ENCODE data around the gene SNX24. TPM values are rescaled to one million over a fixed set of nuclear protein-coding genes. Genes with fewer than 3 reads are reported as not detected.

SNX24 gene
- total and polyA plus RNA-seq, 3 donors from 2014 or later: 13.1 to 25.8 (median 23.1) TPM

DNA sequence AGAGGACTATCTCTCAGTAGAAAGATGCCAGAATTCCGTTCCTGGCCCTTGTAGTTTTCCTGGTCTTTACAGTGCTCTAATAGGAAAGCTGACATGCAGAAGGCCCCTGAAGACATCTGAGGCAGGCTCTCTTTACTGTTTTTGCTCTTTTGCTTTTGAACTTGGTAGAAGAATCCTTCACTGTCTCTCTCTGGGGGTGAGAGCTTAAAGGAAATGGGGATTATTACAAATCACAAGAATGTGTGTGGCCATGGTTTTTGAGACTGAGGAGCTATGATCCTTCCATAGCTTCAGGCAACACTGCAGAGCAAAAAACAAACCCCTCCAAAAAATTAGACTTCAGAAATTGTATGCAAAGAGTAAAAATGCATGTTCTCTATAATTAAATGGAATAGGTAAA, 102.0 kb downstream of the SNX24 start:
- WGBS, 2 donors: 83 to 93% methylated on average over 1 of the region's 1 CpG
- TF ChIP-seq POLR2A (IDR thresholded peaks at IDR 0.05): no peak
- TF ChIP-seq, protein P1, sequence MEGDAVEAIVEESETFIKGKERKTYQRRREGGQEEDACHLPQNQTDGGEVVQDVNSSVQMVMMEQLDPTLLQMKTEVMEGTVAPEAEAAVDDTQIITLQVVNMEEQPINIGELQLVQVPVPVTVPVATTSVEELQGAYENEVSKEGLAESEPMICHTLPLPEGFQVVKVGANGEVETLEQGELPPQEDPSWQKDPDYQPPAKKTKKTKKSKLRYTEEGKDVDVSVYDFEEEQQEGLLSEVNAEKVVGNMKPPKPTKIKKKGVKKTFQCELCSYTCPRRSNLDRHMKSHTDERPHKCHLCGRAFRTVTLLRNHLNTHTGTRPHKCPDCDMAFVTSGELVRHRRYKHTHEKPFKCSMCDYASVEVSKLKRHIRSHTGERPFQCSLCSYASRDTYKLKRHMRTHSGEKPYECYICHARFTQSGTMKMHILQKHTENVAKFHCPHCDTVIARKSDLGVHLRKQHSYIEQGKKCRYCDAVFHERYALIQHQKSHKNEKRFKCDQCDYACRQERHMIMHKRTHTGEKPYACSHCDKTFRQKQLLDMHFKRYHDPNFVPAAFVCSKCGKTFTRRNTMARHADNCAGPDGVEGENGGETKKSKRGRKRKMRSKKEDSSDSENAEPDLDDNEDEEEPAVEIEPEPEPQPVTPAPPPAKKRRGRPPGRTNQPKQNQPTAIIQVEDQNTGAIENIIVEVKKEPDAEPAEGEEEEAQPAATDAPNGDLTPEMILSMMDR (IDR thresholded peaks at IDR 0.05): no peak
- no peaks in the 10 kb centered on the region for H3K36me3 ChIP-seq (ENCODE audit: low read depth, missing control alignments)
- intact Hi-C loops (cut with DNase I; ENCODE audit: low total_unique reads): no loop called here
- H3K4me1 ChIP-seq: no peaks in the 10 kb centered on the region
- no peak for DNase-seq
- H3K27ac ChIP-seq: no peak overlapping the region
- no peak overlapping the region for H3K4me3 ChIP-seq
- no peaks in the 10 kb centered on the region for H3K9me3 ChIP-seq
- H3K27me3 ChIP-seq: no peaks in the 10 kb centered on the region

DNA sequence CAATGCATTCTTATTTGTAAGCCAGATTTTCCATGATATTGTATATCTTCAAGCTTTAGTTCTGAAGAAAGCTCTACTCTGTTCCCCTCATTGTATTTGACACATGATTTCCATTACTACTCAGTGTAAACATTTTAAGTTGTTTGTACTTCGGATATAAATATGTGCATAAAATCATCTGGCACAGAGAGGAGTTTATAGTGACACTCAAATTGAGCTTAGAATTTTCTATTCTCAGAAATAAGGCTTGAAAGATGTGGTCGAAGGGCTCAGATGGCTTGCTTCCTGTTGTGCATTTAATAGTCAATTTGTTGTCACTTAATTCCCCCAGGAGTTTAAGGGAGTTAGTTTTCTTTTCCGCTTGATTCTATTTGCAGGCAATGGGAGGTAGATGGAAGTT, 102.4 kb downstream of the SNX24 start:
- Histone ChIP-seq H3K36me3 (ENCODE audit: low read depth, missing control alignments) (no peaks in the 10 kb centered on the region), H3K27ac (no peak overlapping the region), H3K9me3 (no peaks in the 10 kb centered on the region), H3K4me1 (no peaks in the 10 kb centered on the region), H3K4me3 (no peak overlapping the region), H3K27me3 (no peaks in the 10 kb centered on the region)
- no peak for TF ChIP-seq POLR2A (IDR thresholded peaks at IDR 0.05)
- TF ChIP-seq, protein P1 (IDR thresholded peaks at IDR 0.05): no peak
- intact Hi-C loops (cut with DNase I; ENCODE audit: low total_unique reads): no loop called here
- DNase-seq: no peak
- WGBS, 2 donors: 58 to 68% methylated on average over 3 of the region's 3 CpGs

DNA sequence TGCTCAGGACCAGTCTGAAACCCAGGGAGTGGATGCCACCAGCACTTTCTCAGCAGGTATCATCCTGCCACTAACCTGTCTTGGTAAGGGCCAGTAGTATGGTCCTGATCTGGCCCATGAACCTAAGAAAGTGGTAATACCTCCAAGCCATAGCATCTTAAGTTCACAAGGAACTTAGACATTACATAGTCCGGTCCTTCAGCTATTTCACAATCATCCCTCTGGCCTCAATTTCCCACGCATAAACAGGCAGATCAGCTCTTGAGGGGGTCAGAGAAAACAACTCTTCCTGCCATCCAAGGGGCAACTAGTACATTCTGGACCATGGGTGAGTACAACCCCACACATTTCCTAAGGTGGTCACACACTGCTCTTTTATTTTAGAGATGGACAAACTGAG, 102.9 kb downstream of the SNX24 start:
- intact Hi-C loops (cut with DNase I; ENCODE audit: low total_unique reads): no loop called here
- TF ChIP-seq POLR2A (IDR thresholded peaks at IDR 0.05): no peak
- TF ChIP-seq, protein P1 (IDR thresholded peaks at IDR 0.05): no peak
- Histone ChIP-seq H3K27ac (no peak overlapping the region), H3K27me3 (no peaks in the 10 kb centered on the region), H3K4me3 (no peak overlapping the region), H3K9me3 (no peaks in the 10 kb centered on the region), H3K4me1 (no peaks in the 10 kb centered on the region), H3K36me3 (ENCODE audit: low read depth, missing control alignments) (no peaks in the 10 kb centered on the region)
- DNase-seq: no peak
- 91 to 93% methylated on average over 2 of the region's 2 CpGs for WGBS, 2 donors

DNA sequence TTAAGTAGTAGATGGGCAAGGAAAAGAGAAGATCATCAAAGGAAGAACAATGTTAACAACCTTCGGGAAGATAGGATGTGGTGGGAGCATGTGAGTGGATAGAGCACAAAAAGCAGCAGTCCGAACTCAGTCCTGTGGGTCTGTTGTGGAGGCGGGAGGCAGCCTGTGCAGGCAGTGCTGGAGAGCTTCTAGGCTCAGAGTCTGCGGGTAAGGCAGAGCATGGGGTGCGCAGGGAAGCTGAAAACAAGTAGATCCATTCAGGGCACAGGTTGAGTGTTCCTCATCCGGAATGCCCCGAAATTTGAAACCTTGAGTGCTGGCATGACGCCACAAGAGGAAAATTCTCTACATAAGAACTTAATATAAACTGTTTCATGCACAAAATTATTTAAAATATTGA, 106.2 kb downstream of the SNX24 start:
- Histone ChIP-seq H3K36me3 (ENCODE audit: low read depth, missing control alignments) (no peaks in the 10 kb centered on the region), H3K4me1 (no peaks in the 10 kb centered on the region), H3K4me3 (no peak overlapping the region), H3K27me3 (no peaks in the 10 kb centered on the region), H3K9me3 (no peaks in the 10 kb centered on the region), H3K27ac (no peak overlapping the region)
- TF ChIP-seq, protein P1 (IDR thresholded peaks at IDR 0.05): no peak
- no peak for TF ChIP-seq POLR2A (IDR thresholded peaks at IDR 0.05)
- 93% methylated on average over 8 of the region's 8 CpGs for WGBS, 2 donors
- DNase-seq: no peak
- intact Hi-C loops (cut with DNase I; ENCODE audit: low total_unique reads): no loop called here

DNA sequence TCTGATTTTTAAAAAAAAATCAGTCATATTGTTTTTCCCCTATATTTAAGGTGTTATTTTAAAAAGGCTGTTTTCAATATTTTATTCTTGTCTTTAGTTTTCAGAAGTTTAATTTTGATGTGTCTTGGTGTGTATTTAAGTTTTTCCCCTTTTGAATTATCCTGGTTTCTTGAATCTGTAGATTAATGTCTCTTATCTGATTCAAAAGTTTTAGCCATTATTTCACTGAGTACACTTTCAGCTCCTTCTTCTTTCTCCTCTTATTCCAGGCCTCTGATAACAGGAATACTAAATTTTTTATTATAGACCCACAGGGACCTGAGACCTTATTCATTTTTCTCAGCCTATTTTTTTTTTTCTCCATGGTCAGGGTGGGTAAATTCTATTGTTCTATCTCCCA, 109.3 kb downstream of the SNX24 start:
- Histone ChIP-seq H3K27me3 (no peaks in the 10 kb centered on the region), H3K36me3 (ENCODE audit: low read depth, missing control alignments) (no peaks in the 10 kb centered on the region), H3K9me3 (no peaks in the 10 kb centered on the region), H3K27ac (no peak overlapping the region), H3K4me3 (no peak overlapping the region), H3K4me1 (no peaks in the 10 kb centered on the region)
- TF ChIP-seq, protein P1 (IDR thresholded peaks at IDR 0.05): no peak
- TF ChIP-seq POLR2A (IDR thresholded peaks at IDR 0.05): no peak
- DNase-seq: no peak
- intact Hi-C loops (cut with DNase I; ENCODE audit: low total_unique reads): no loop called here
